GM21367 (cell line): ENCODE data around the gene SGTB.
A peak's percentile ranks its signal among the peaks of the same experiment; 100 is the strongest.
"Not testable (repeated sequence)": the region's sequence is repeated elsewhere in the genome, so short reads cannot be mapped to it uniquely, and the experiment has no call there.

Source experiments
- ATAC-seq: cut with Tn5 transposase; IDR thresholded peaks from one replicate; pipeline ENCODE4 v1.9.1; 2021; ENCODE audit not compliant: unreplicated experiment

The SGTB gene

DNA sequence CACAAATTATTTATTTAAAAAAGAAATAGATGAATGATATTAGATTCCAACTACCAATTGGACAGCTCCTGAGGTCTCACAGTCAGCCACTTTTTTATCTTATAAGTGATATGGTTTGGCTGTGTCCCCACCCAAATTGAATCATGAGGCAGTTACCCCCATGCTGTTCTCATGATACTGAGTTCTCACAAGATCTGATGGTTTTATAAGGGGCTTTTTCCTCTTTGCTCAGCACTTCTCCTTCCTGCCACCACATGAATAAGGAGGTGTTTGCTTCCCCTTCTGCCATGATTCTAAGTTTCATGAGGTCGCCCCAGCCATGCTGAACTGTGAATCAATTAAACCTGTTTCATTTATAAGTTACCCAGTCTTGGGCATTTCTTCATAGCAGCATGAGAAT lies 13.0 kb upstream of the SGTB start:
- no peak for ATAC-seq

DNA sequence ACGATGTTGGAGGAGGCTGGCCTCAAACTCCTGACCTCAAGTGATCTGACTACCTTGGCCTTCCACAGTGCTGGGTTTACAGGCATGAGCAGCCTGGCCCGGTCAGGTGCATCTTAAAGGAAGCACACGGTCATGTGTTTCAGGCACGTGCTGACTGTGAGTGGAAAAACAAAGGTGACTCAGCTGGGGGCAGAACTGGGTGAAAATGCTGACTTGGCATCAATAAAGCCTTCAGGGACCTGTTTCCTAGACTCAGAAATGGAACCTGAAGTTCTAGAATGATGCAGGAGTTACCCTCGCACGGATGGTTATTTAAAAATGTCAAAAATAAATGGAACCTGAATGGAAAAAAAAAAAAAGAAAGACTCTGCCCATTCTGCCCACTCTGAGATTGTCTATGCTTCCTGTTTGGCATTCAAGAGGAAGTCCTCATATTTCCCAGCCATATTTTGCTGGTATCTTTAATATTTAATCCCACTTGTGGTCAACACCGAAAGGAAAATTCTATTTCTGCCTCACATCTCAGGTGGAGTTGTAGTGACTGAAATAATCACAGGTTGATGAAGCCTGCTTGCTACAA lies 12.4 kb upstream of the SGTB start:
- not testable (repeated sequence) for ATAC-seq

DNA sequence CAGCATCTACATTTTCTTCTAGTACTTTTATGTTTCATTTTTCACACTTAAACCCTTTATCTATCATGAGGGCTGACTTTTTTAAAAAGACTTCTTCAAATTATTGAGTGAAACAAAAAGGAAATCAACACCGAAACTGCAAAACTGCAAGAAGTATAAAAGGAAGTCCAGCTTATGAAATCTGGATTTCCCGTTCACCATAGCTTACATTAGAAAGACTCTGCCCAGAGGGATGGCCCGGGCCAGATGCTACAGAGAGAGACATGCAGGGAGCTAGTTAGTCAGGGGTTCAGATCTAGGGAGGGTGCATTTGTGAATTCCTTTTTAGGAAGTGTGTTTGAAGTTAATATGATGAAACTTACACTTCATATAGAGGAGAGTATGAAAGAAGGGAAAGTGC lies 10.1 kb upstream of the SGTB start:
- ATAC-seq, result not testable (repeated sequence)

DNA sequence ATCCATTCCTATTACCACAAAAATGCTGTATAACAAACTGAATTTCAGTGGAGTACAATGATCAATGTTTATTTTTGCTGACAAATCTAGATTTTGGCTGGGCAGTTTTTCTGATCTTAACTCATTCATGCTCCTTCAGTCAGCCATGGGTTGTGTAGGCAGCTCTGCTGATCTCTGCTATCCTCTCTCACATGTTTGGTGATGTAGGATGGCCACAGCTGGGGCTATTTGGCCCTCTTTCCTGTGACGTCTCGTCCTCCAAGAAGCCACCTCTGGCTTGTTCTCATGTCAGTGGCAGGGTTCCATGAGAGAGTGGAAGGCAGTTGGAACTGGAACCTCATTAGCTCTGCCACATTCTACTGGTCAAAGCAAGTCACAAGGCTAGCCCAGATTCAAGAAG lies 9.0 kb upstream of the SGTB start:
- no peak for ATAC-seq

GRCh38 chr5:65728218-65728617 lies 6.3 kb upstream of the SGTB start:
- ATAC-seq, result no peak

GRCh38 chr5:65727491-65728156 lies 5.7 kb upstream of the SGTB start:
- ATAC-seq, result no peak

DNA sequence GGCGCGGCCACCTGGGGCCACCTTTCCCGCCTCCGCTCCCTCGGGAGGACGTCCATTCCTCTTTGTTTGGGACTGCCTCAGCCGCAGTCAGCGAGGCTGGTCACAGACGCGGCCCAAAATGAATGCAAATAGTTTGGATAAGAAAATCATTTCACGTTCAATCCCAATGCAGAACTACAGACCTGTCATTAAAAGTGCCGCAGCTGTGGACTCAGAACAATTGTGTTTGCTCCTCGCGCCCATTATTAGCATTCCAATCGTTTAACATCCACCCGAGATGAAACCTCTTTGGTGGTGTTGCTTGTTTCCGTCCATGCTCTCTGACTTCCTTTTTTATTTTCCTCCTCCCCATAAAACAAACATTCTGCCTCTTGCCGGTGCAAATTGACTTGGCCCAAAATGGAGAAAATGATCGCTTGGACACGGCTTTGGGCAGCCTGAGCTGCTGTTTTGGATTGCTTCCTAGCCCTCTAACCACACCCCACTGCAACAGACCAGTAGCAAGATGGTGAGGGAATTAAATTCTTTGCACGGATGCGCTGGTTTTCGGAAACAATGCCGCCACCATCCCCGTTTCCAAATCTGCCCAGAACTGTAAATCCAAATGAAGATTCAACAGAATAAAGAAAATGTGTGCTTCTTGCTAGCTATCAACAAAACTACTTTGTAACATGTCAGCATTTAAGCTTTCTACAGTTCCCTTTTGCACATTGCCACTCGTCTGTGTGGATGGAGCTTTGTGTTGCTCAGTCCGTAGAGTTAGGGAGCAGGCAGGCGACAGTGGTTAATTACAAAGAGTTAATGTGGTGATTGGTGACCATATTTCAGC lies 880 bp upstream of the SGTB start:
- peak; percentile 1 for ATAC-seq

DNA sequence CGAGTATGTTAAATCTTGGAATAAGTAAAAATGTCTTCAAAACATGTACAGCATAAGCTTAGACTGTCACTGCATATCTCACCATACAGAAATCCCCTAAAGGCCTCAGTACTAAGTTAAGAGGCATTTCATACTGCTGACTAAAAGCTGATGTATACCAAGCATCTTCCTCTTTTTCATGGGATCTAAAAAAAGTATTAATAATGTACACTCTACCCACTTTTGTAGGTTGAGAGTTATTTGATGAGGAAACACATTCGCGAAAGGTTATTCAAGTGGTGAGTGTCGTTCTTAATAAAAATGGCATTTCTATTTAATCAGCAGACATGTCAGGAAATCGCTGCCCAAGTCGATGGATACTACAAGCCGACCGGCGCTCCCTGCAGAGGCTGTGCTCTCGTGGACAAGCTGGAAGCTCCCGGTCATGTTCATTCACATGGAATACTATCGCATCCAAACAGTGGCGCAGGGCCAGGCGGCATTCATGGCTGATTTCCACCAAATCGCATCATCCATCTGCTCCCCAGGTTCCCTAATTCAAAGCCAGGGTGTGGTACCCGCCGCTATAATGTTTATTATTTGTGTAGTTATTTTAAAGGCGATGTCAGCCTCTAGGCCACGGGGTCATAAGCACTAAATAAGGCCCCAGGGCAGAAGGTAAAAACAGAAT lies 724 bp downstream of the SGTB start:
- peak; percentile 33 for ATAC-seq

- ATAC-seq, result no peak
Measured at GRCh38 chr5:65718576-65719310, 3.2 kb downstream of the SGTB start.

- ATAC-seq, result no peak
Measured at GRCh38 chr5:65708145-65708544, 13.8 kb downstream of the SGTB start.

DNA sequence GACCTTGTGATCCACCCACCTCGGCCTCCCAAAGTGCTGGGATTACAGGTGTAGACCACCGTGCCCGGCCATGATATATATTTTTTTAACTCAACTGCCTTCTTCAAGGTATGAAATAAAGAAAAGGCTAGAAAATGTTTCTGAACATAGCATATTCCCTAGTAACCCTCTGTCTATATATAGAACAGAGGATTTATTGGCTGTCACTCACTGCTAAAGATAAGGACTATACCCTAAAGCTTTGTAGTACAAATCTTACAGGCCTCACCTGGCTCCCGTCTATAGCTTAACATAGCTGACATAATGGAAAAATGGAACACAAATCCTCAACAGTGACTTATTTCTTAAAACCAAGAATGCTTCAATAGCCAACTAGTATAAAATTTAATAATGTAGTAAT lies 14.2 kb downstream of the SGTB start:
- no peak for ATAC-seq

DNA sequence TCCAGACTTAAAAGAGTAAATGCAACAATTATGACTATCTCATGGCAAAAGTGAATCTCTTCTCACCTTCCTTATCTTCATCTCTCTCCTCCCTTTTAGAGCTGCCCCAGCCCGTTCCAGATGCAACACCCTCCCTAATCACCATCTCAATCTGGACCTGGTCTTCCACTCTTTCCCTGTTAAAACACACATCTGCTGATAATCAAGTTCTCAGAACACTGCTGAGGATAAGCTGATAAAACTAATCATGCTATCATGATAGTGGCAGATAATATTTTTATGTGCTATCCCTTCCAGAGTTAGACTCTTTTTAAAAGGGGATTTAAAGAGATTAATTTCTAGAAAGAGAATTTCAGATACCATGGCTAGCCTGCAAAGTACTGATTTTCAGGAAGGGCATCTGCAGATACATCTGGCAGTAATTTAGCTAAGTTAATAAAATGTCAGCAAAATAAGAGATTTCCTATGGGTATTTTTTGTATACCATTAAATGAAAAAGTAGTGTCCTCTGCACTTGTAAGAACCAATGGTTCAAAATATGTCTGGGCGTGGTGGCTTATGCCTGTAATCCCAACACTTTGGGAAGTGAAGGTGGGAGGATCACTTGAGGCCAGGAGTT lies 17.2 kb downstream of the SGTB start:
- ATAC-seq, result no peak

DNA sequence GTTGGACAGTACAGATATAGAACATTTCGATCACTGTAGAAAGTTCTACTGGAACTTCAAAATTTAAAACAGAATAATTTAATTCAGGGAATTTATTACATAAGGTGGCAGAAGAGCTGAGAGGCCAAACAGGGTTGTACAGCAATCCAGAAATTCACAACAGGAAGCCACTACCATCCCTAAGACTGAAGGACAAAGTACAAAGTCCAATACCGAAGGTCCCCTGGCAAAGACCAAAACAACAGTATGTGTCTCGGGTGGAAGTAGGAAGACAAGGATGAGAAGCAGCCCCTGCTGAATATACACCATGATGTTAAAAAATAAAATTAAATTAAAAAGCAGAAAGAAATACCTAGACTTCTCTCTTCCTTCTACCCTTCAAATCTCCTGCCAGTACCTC lies 19.9 kb downstream of the SGTB start:
- no peak for ATAC-seq

DNA sequence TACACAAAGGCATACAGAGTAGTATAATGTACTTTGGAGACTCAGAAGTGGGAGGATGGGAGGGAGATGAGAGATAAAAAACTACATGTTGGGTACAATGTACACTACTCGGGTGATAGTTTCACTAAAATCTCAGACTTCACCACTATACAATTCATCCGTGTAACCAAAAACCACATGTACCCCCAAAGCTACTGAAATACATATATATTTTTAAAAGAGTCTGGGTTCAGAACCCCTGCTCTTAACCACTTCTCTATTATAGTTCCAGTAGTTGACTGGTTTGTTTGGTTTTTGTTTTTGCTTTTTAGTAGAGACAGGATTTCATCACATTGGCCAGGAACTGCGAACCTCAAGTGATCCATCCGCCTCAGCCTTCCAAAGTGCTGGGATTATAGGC lies 22.6 kb downstream of the SGTB start:
- no peak for ATAC-seq

DNA sequence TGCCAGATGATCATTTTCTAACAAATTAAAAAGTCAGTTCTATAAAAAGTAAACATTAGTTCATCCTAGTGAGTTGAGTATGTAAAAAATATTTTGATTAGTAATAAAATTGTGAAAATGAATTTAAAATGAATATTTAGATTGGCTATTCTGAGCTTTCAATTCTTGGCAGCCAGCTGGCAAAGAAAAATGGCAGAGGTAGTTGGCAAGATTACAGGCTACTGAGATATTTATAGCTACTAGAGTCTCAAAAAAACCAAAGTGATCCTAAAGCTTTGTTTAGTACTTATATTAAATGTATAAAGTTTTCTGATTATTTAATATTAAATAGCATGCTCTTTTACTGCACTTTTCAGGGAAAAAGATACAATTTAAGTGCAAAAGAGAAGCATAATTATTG lies 25.0 kb downstream of the SGTB start:
- no peak for ATAC-seq

DNA sequence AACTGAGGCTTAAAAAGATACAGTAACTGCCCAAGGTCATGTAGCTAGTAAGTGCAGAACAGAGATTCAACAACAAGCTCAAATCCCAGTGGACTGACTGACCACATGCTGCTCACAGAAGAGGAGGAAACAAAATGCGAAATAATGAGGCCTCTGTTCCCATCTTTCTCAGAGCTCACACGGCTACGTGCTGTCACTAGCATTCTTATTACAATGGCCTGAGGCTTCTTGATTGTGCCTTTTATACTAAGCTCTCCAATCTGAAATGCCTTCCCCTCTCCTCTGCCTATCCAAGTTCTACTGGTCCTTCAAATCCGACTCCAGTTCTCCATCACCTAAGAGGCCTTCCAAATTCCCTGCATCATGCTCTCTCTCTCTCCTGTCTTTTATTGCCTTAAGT lies 26.0 kb downstream of the SGTB start:
- ATAC-seq, result no peak

GRCh38 chr5:65695162-65695755 lies 26.6 kb downstream of the SGTB start:
- no peak for ATAC-seq

DNA sequence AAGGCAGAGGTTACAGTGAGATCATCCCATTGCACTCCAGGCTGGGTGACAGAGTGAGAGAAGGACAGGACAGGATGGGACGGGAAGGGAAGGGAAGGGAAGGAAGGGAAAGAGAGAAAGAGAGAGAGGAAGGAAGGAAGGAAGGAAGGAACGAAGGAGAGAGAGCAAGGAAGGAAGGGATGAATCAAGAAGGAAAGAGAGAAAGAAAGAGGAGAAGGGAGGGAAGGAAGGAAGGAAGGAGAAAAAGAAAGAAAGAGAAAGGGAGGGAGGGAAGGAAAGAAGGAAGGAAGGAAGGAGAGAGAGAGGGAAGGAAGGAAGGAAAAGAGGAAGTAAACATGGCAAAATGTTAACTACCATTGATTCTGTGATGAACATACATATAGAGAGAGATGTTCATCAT lies 28.8 kb downstream of the SGTB start:
- ATAC-seq, result no peak

- ATAC-seq, result no peak
Measured at GRCh38 chr5:65682148-65682547, 39.8 kb downstream of the SGTB start.

- not testable (repeated sequence) for ATAC-seq
Measured at GRCh38 chr5:65676056-65676455, 45.9 kb downstream of the SGTB start.
